Heart right ventricle (tissue), 16 donors: Measurements from ENCODE around the gene CTR9. TPM values are rescaled to one million over a fixed set of nuclear protein-coding genes. Genes with fewer than 3 reads are reported as not detected.

Source experiments
- ATAC-seq, 8 donors: fragments of 200-7000 bp; cut with Tn5 transposase; one replicate each; pipeline ENCODE4 v1.9.1; 2020; ENCODE audit warnings: mild to moderate bottlenecking in 8 of 8, moderate library complexity in 8 of 8, moderate number of reproducible peaks in 1 of 8
- DNase-seq, 2 donors: peaks; one replicate each; pipeline ENCODE4 v3.0.0-alpha.2; 2020
- H3K27ac ChIP-seq, 10 donors: fragments of 200-600 bp; sonication (generic) in 2 of 10; one replicate each; pipeline versions ENCODE4 v1.5.0 to v1.8.0; 2020 to 2022; ENCODE audit warnings: mild to moderate bottlenecking in 3 of 10
- H3K27me3 ChIP-seq, 7 donors: fragments of 200-600 bp; one replicate each; pipeline ENCODE4 v1.8.0; 2021 to 2022; ENCODE audit warnings: mild to moderate bottlenecking in 2 of 7
- H3K36me3 ChIP-seq, 9 donors: fragments of 200-600 bp; sonication (generic) in 1 of 9; one replicate each; pipeline versions ENCODE4 v1.5.0 to v1.8.0; 2020 to 2022; ENCODE audit warnings: mild to moderate bottlenecking in 2 of 9
- H3K4me1 ChIP-seq, 9 donors: fragments of 200-600 bp; sonication (generic) in 1 of 9; one replicate each; pipeline versions ENCODE4 v1.5.0 to v1.8.0; 2020 to 2022; ENCODE audit warnings: mild to moderate bottlenecking in 4 of 9
- H3K4me3 ChIP-seq, 10 donors: fragments of 200-600 bp; sonication (generic) in 2 of 10; one replicate each; pipeline versions ENCODE4 v1.5.0 to v1.8.0; 2020 to 2022; ENCODE audit warnings: mild to moderate bottlenecking in 7 of 10, moderate library complexity in 2 of 10
- H3K9me3 ChIP-seq, 11 donors: fragments of 200-600 bp in 10 of 11; sonication (generic) in 2 of 11; one replicate each; pipeline versions ENCODE4 v1.5.0 to v1.8.0; 2013 to 2022; ENCODE audit warnings: mild to moderate bottlenecking in 2 of 11, control low read depth in 1 of 11, moderate library complexity in 1 of 11
- WGBS, 2 donors: extraction: QIAGEN DNeasy Blood & Tissue Kit; methylation state at CpG; one replicate each; pipeline ENCODE4 v1.1.7; 2013; ENCODE audit warnings: inconsistent platforms in 1 of 2; 5-methylcytosine and 5-hydroxymethylcytosine counted together
- intact Hi-C, 10 donors: fragments of 100-400 bp; cut with DNase I; formaldehyde crosslinking; loops; one replicate each; pipeline versions ENCODE4 v1.11.1 to v1.14.2; 2022
- polyA plus RNA-seq, 2 donors: library from polyadenylated mRNA; stranded (reverse); fragments of 200-250 nt; gene quantifications; one replicate each; pipeline ENCODE4 v1.2.3, GENCODE V29; 2013
- total RNA-seq, 10 donors: library from RNA; stranded (reverse); fragmentation: NEBNext Ultra II Directional in 3 of 10; extraction: Animal tissue kit (Norgen Biotek cat#: 25700) in 3 of 10; gene quantifications; one replicate each; pipeline versions ENCODE4 v1.2.1 to v1.2.4, GENCODE V29; 2021 to 2023
- TF ChIP-seq, protein P1 (sequence below), 9 donors: fragments of 200-600 bp; sonication (generic) in 2 of 9; IDR thresholded peaks; one replicate each; pipeline versions ENCODE4 v1.5.0 to v1.8.0; 2021 to 2022; ENCODE audit warnings: antibody characterized with exemption in 9 of 9, mild to moderate bottlenecking in 5 of 9, moderate library complexity in 1 of 9
- donor health status: Arrhythmogenic right ventricular cardiomyopathy.
- donor health status: ischemic (EF 13 %, LVEDD 7.1; RV severe dilation, severe dysfunction).
- donor health status: healthy with polysubstance abuse.
- donor health status: DM: no; HTN: yes; CAD: no.
- donor health status: DM: no; HTN: no; CAD: no.
- donor health status: ischemic (EF 25% LVEDD 6.9; RV normal size, moderate dysfunction).
- donor health status: ischemic (EF 25% LVEDD 5.7; RV mildly dilated, moderate dysfunction).
- donor health status: healthy.
- donor health status: DM: yes; HTN: yes; CAD: no.
- donor health status: Ischemic cardiomyopathy.
- donor health status: ischemic (EF 35%, LVEDD 5.7; RV mildly dilated, moderate dysfunction).
- donor health status: nonischemic (EF 11% LVEDD 7.7; RV severe dilation, severe dysfunction).
- donor health status: DM: yes; HTN: yes; CAD: no.
- donor health status: PGD.
- donor health status: ischemic (EF 29% LVEDD 5.4; RV normal size, mild dysfunction).
- donor health status: nonischemic (EF 23%, LVEDD 6.1; RV moderate dilation, normal function).

CTR9 gene
- total and polyA plus RNA-seq, 12 donors = 10.4 to 34.8 (median 23.1) TPM

- ATAC-seq = no peak
- Histone ChIP-seq H3K36me3 (no peaks in the 10 kb centered on the region), H3K27ac (no peak overlapping the region), H3K9me3 (peaks cover 0 to 3% (median 0%) of the 10 kb centered on the region in 11 donors), H3K4me1 (peaks cover 0 to 8% (median 0%) of the 10 kb centered on the region in 9 donors), H3K4me3 (no peak overlapping the region), H3K27me3 (peaks cover 0 to 18% (median 0%) of the 10 kb centered on the region in 7 donors)
- TF ChIP-seq, protein P1, sequence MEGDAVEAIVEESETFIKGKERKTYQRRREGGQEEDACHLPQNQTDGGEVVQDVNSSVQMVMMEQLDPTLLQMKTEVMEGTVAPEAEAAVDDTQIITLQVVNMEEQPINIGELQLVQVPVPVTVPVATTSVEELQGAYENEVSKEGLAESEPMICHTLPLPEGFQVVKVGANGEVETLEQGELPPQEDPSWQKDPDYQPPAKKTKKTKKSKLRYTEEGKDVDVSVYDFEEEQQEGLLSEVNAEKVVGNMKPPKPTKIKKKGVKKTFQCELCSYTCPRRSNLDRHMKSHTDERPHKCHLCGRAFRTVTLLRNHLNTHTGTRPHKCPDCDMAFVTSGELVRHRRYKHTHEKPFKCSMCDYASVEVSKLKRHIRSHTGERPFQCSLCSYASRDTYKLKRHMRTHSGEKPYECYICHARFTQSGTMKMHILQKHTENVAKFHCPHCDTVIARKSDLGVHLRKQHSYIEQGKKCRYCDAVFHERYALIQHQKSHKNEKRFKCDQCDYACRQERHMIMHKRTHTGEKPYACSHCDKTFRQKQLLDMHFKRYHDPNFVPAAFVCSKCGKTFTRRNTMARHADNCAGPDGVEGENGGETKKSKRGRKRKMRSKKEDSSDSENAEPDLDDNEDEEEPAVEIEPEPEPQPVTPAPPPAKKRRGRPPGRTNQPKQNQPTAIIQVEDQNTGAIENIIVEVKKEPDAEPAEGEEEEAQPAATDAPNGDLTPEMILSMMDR (IDR thresholded peaks at IDR 0.05) = no peak
- no peak for DNase-seq
- 94 to 96% methylated on average over 2 of the region's 2 CpGs for WGBS, 2 donors
- intact Hi-C loops = no loop called here
Observed at GRCh38 chr11:10720881-10721376, 30.1 kb upstream of the CTR9 start.

- intact Hi-C loops = no loop called here
- H3K4me1 ChIP-seq = peaks cover 0 to 14% (median 0%) of the 10 kb centered on the region in 9 donors
Observed at GRCh38 chr11:10722307-10722706, 28.7 kb upstream of the CTR9 start.

GRCh38 chr11:10725114-10725906 lies 25.7 kb upstream of the CTR9 start:
- Histone ChIP-seq H3K4me1 (peaks cover 0 to 19% (median 0%) of the 10 kb centered on the region in 9 donors), H3K27ac (no peak overlapping the region), H3K27me3 (peaks cover 0 to 37% (median 0%) of the 10 kb centered on the region in 7 donors), H3K4me3 (no peak overlapping the region), H3K36me3 (no peaks in the 10 kb centered on the region), H3K9me3 (peaks cover 0 to 3% (median 0%) of the 10 kb centered on the region in 11 donors)
- intact Hi-C loops = no loop called here
- DNase-seq (no peak), ATAC-seq (peak in 4 of 8 donors; percentile 25 to 38 (median 36))
- WGBS, 2 donors = 92% methylated on average over 9 of the region's 9 CpGs
- TF ChIP-seq, protein P1 (IDR thresholded peaks at IDR 0.05) = no peak

More at GRCh38 chr11:10722307-10722706, 28.7 kb upstream of the CTR9 start:
- ATAC-seq = no peak
- TF ChIP-seq, protein P1 (IDR thresholded peaks at IDR 0.05) = no peak
- Histone ChIP-seq H3K27ac (no peak overlapping the region), H3K27me3 (peaks cover 0 to 18% (median 0%) of the 10 kb centered on the region in 7 donors), H3K9me3 (peaks cover 0 to 3% (median 0%) of the 10 kb centered on the region in 11 donors), H3K36me3 (no peaks in the 10 kb centered on the region), H3K4me3 (no peak overlapping the region)
- WGBS, 2 donors = 66 to 77% methylated on average over 4 of the region's 4 CpGs
- DNase-seq = no peak

DNA sequence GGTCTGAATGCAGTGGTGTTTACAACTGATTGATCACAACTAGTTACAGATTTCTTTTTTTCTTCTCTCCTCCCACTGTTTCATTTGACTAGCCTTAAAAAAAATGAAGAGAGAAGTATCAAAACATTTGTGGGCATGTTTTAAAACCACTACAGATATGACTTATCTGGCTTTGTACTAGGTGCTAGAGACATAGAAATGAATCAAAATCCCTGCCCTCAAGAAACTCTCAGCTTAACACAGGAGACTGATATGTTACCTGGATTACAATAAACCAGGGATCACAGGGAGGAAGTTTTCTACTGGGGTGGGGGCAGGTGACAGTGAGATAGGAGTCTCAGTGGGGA lies 25.2 kb upstream of the CTR9 start:
- TF ChIP-seq, protein P1 (IDR thresholded peaks at IDR 0.05) = no peak
- intact Hi-C loops = no loop called here
- H3K9me3 ChIP-seq = peaks cover 0 to 3% (median 0%) of the 10 kb centered on the region in 11 donors
- peaks cover 0 to 19% (median 0%) of the 10 kb centered on the region in 9 donors for H3K4me1 ChIP-seq
- no peak overlapping the region for H3K4me3 ChIP-seq
- no peak for ATAC-seq
- no peak for DNase-seq
- no peak overlapping the region for H3K27ac ChIP-seq
- peaks cover 0 to 37% (median 0%) of the 10 kb centered on the region in 7 donors for H3K27me3 ChIP-seq
- H3K36me3 ChIP-seq = no peaks in the 10 kb centered on the region
